NB4 (cell line): ENCODE data around the gene PRR15L.

Experiments
- DNase-seq: peaks from one replicate; pipeline ENCODE4 v3.0.0; 2010; ENCODE audit warnings: low read depth
- H3K4me3 ChIP-seq: one replicate; pipeline ENCODE4 v1.5.1; 2011; ENCODE audit warnings: mild to moderate bottlenecking, low read depth, low read length, moderate library complexity
- CTCF ChIP-seq: IDR thresholded peaks from one replicate; pipeline ENCODE4 v1.5.1; 2012; ENCODE audit warnings: low read depth, low read length
- MAX ChIP-seq: IDR thresholded peaks from 2 replicates; pipeline ENCODE4 v1.6.1; 2011; ENCODE audit warnings: low read depth, low read length
- MYC ChIP-seq: IDR thresholded peaks from 2 replicates; pipeline ENCODE4 v1.6.1; 2011; ENCODE audit warnings: low read depth, low read length
- POLR2A ChIP-seq: IDR thresholded peaks from 2 replicates; pipeline ENCODE4 v1.6.1; 2011; ENCODE audit warnings: mild to moderate bottlenecking; ENCODE audit not compliant: insufficient read length; ENCODE audit errors: extremely low read depth

Gene PRR15L

GRCh38 chr17:47978324-47978723, 20.6 kb upstream of the PRR15L start:
- no peak overlapping the region for H3K4me3 ChIP-seq
- TF ChIP-seq CTCF: peak; percentile 74
- TF ChIP-seq MYC: no peak
- no peak for TF ChIP-seq POLR2A
- no peak for TF ChIP-seq MAX
- DNase-seq: peak; percentile 68

- DNase-seq: no peak
- TF ChIP-seq CTCF (no peak), MYC (no peak), POLR2A (no peak), MAX (no peak)
- H3K4me3 ChIP-seq: no peak overlapping the region
Observed at GRCh38 chr17:47975823-47976205, 18.1 kb upstream of the PRR15L start.

GRCh38 chr17:47975189-47975822, 17.6 kb upstream of the PRR15L start:
- TF ChIP-seq POLR2A (no peak), CTCF (no peak), MYC (no peak), MAX (no peak)
- no peak overlapping the region for H3K4me3 ChIP-seq
- no peak for DNase-seq

- H3K4me3 ChIP-seq: no peak overlapping the region
- TF ChIP-seq MAX (no peak), MYC (no peak), POLR2A (no peak), CTCF (no peak)
- no peak for DNase-seq
Observed at GRCh38 chr17:47973541-47973940, 15.9 kb upstream of the PRR15L start.

GRCh38 chr17:47970725-47971499, 13.2 kb upstream of the PRR15L start, which contains the start of gene CDK5RAP3:
Gene CDK5RAP3, plus strand, starts transcription at chr17:47971113. Its CDS starts 34 bp downstream, at chr17:47971147.
- peak within 1 kb of the TSS; percentile 85 for H3K4me3 ChIP-seq
- peak; percentile 90 for TF ChIP-seq MYC
- TF ChIP-seq POLR2A: peak; percentile 87
- TF ChIP-seq MAX: peak; percentile 91
- peak; percentile 75 for TF ChIP-seq CTCF
- DNase-seq: peak; percentile 99
